Stimulated activated CD4-positive, alpha-beta T cell treated with anti-CD3 and anti-CD28 coated beads, TNF-alpha, amount 100 ng/mL, for 1 hour (primary cell): ENCODE data around the gene NEMP2.

Experiments used
- DNase-seq, 3 donors: peaks; one replicate each; pipeline ENCODE4 v3.0.0-alpha.2; 2020; ENCODE audit warnings: low read depth in 3 of 3, low spot score in 1 of 3

Gene NEMP2

GRCh38 chr2:190459881-190460280 lies 74.6 kb downstream of the NEMP2 start:
- no peak for DNase-seq

- DNase-seq = no peak
These were observed 76.0 kb downstream of the NEMP2 start for GRCh38 chr2:190458352-190459107.

- no peak for DNase-seq
These were observed 77.3 kb downstream of the NEMP2 start for GRCh38 chr2:190457256-190457655.

- no peak for DNase-seq
These were observed 77.7 kb downstream of the NEMP2 start for GRCh38 chr2:190456833-190457232.

GRCh38 chr2:190455358-190456095 lies 79.0 kb downstream of the NEMP2 start:
- DNase-seq = no peak

- no peak for DNase-seq
These were observed 79.7 kb downstream of the NEMP2 start for GRCh38 chr2:190454795-190455194.
